ENCODE data around the gene SLC16A12. TPM values are rescaled to one million over a fixed set of nuclear protein-coding genes. Genes with fewer than 3 reads are reported as not detected.

The SLC16A12 gene
- total and polyA plus RNA-seq, 2 of the 8 experiments (the other 6 are each of a cell fraction or from before 2014, with no cell fraction given) = 1.6 to 1.9 TPM

- no peak overlapping the region for H4K91ac ChIP-seq (replicated peaks; ENCODE audit: insufficient read length, low read length)
- H3K27ac ChIP-seq (ENCODE audit: low read depth, low read length) = no peak overlapping the region
- FAIRE-seq (no peak), DNase-seq (ENCODE audit: low read depth in 1 of 2, low spot score in 2 of 2) (no peak)
- H2AFZ ChIP-seq (ENCODE audit: low read length) = no peak overlapping the region
- ChIA-PET CTCF (ENCODE audit: partially characterized antibody) (interaction anchor here (4.2 kb wide), 1 partner anchor 65 kb away, joined by 20 read pairs; no protein-coding TSS in a partner anchor), POLR2A (ENCODE audit: partially characterized antibody) (interaction anchor here (1.5 kb wide), 1 partner anchor 9 kb away, joined by 4 read pairs; no protein-coding TSS in a partner anchor)
- H3K4me1 ChIP-seq (replicated peaks in 1 of 4; ENCODE audit: control insufficient read depth in 3 of 4, insufficient read depth in 4 of 4, low read length in 3 of 4) = peaks cover 0 to 6% (median 5%) of the 10 kb centered on the region in 4 experiments; a peak in 4 of 7 replicates
- no peaks in the 10 kb centered on the region for H3K79me2 ChIP-seq (ENCODE audit: control insufficient read depth in 1 of 2, insufficient read depth in 2 of 2, low read length in 2 of 2)
- no peak overlapping the region for H2BK12ac ChIP-seq (ENCODE audit: low read depth, low read length)
- H3K9ac ChIP-seq (replicated peaks in 1 of 4; ENCODE audit: extremely low read depth in 1 of 4, low read depth in 3 of 4, low read length in 3 of 4) = no peak overlapping the region
- no peaks in the 10 kb centered on the region for H4K20me1 ChIP-seq (replicated peaks in 1 of 2; ENCODE audit: control insufficient read depth in 1 of 2, insufficient read depth in 2 of 2, low read length in 2 of 2)
- H4K8ac ChIP-seq (ENCODE audit: extremely low read depth, insufficient read depth, low read length) = no peak overlapping the region
- 91% methylated on average over 3 of the region's 3 CpGs; no CpG with 5 or more reads in 1 of the 2 experiments for WGBS, 2 experiments (ENCODE audit: extremely low coverage in 1 of 2, insufficient coverage in 1 of 2, insufficient read length in 1 of 2, insufficient replicate concordance in 2 of 2, low coverage in 1 of 2, low lambda C conversion rate in 2 of 2, missing lambda C conversion rate in 1 of 2)
- no peak overlapping the region for H3K4me3 ChIP-seq (ENCODE audit: extremely low read depth in 1 of 4, insufficient read depth in 2 of 4, low read depth in 3 of 4, low read length in 4 of 4)
- H3K14ac ChIP-seq (ENCODE audit: insufficient read length) = no peak overlapping the region
- H2BK20ac ChIP-seq (ENCODE audit: low read length) = no peak overlapping the region
- H3K23ac ChIP-seq (ENCODE audit: insufficient read length) = no peak overlapping the region
- no peak overlapping the region for H2BK5ac ChIP-seq (ENCODE audit: low read depth, low read length)
- H3K18ac ChIP-seq (ENCODE audit: extremely low read depth, low read length) = no peak overlapping the region
- peaks cover 3% of the 10 kb centered on the region; the same call in 1 of the 2 replicates for H3K23me2 ChIP-seq (ENCODE audit: low read depth, low read length)
- H3K36me3 ChIP-seq (ENCODE audit: control insufficient read depth in 2 of 4, insufficient read depth in 4 of 4, low read length in 3 of 4) = no peaks in the 10 kb centered on the region
- no peak overlapping the region for H2BK15ac ChIP-seq (ENCODE audit: low read length)
- H4K5ac ChIP-seq (ENCODE audit: insufficient read length, low read depth, low read length) = no peak overlapping the region
- H3K27me3 ChIP-seq (replicated peaks in 1 of 4; ENCODE audit: control insufficient read depth in 3 of 4, extremely low read depth in 1 of 4, insufficient read depth in 3 of 4, low read length in 3 of 4) = peaks cover 0 to 13% (median 4%) of the 10 kb centered on the region in 4 experiments; a peak in 4 of 7 replicates
- H3K4me2 ChIP-seq (ENCODE audit: insufficient read depth in 1 of 2, low read depth in 2 of 2, low read length in 2 of 2) = no peak overlapping the region
- H3K9me3 ChIP-seq (ENCODE audit: insufficient read depth in 2 of 2, low read depth in 1 of 2, low read length in 1 of 2) = no peaks in the 10 kb centered on the region
- no peak overlapping the region for H3K56ac ChIP-seq (replicated peaks; ENCODE audit: insufficient read length, low read depth, low read length)
- H2AK5ac ChIP-seq (ENCODE audit: low read depth, low read length) = no peak overlapping the region
- H3K4ac ChIP-seq (replicated peaks; ENCODE audit: insufficient read length, low read depth, low read length) = no peak overlapping the region
- H2BK120ac ChIP-seq (replicated peaks; ENCODE audit: low read depth, low read length) = no peak overlapping the region
- H3K79me1 ChIP-seq (ENCODE audit: low read depth, low read length) = no peaks in the 10 kb centered on the region
- no peak for TF ChIP-seq NANOG (IDR thresholded peaks at IDR 0.05; ENCODE audit: insufficient read depth, low read depth, low read length, poor library complexity, severe bottlenecking)
- TF ChIP-seq RBBP5 (IDR thresholded peaks at IDR 0.05; ENCODE audit: borderline replicate concordance, low read depth, low read length) = no peak
- TF ChIP-seq SP1 (IDR thresholded peaks at IDR 0.05; ENCODE audit: low read depth, low read length) = no peak
- no peak for TF ChIP-seq TEAD4 (IDR thresholded peaks at IDR 0.05; ENCODE audit: low read depth, low read length)
- TF ChIP-seq CREB1 (IDR thresholded peaks at IDR 0.05) = no peak
- no peak for TF ChIP-seq MAX (IDR thresholded peaks at IDR 0.05)
- no peak for TF ChIP-seq BCL11A (IDR thresholded peaks at IDR 0.05; ENCODE audit: low read depth in 2 of 2, low read length in 2 of 2)
- no peak for TF ChIP-seq KDM4A (IDR thresholded peaks at IDR 0.05; ENCODE audit: low read depth, low read length, severe bottlenecking)
- TF ChIP-seq CBX5 (IDR thresholded peaks at IDR 0.05; ENCODE audit: low read depth, low read length) = no peak
- no peak for TF ChIP-seq JUN (IDR thresholded peaks at IDR 0.05; ENCODE audit: low read depth, low read length)
- TF ChIP-seq SAP30 (IDR thresholded peaks at IDR 0.05; ENCODE audit: insufficient read depth, insufficient replicate concordance, low read length) = no peak
- no peak for TF ChIP-seq SIX5 (IDR thresholded peaks at IDR 0.05; ENCODE audit: low read depth, low read length)
- TF ChIP-seq YY1 (IDR thresholded peaks at IDR 0.05; ENCODE audit: low read depth, low read length) = no peak
- TF ChIP-seq SP2 (IDR thresholded peaks at IDR 0.05; ENCODE audit: low read length) = no peak
These were observed 4.0 kb downstream of the SLC16A12 start for GRCh38 chr10:89531359-89531758.

All from H1 (cell line).